ENCODE results near the gene CLEC2B. TPM values are rescaled to one million over a fixed set of nuclear protein-coding genes. Genes with fewer than 3 reads are reported as not detected.

Gene CLEC2B
- 0.08 and 1.6 TPM in 2 replicates for total RNA-seq

DNA sequence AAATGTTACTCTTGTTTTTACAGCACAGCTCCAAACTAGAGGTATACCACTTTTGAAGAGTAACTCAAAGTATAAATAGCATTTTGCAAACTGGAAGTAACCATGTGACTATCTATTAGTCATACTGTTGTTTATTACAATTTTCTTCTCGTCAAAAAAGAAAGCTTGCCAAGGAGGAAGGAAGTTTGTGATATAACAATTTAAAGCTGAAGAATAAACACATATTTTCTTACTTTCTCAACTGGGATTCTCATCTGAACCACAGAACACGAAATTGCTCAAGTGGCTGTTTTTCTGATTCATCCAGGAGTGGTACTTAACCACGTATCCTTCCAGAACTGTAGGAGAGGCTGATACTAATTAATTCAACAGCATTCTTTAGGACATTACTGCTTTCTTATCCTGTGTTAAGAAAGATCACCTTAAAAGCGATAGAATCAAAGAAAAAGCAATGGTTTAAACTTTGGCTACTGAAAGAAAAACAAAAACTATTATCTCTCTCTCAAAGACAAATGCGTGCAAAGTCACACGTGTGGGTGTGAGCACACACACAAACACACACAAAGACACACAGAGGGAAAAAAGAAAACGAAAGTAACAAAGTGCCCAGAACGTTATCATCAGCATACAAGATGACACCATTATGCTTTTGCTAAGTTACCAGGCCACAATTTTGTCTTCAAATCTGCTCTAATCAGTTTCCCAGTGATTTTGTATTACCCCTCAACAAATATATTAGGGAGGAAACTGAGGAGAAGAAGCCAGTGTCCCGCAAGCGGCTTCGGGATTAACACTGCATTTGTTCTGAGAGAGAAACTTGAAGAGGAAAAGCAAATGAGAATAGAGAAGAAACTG is at the start of gene CLEC2B:
CLEC2B (minus strand) TSS at position 48 of the 855 bp plus-strand sequence.

DNA sequence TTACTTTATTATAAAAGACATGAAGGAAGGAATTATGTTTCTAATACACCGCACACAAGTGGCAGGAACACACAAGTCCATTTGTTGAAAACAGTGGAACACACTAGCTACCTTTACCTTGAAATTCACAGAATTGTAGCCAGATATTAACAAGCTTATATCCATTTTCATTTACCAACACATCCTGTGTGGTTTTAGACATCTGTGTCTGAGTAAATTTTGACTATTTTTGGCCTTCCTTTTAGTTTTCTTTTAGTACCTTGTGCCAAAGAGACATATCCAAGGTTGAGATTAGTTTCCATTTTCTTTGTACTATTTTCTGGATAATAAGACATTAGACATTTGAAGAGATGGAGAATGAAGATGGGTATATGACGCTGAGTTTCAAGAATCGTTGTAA is 12.1 kb upstream of the CLEC2B start, which contains the start of gene KLRF2:
KLRF2 (plus strand) TSS at position 244 of the 400 bp plus-strand sequence; CDS start at position 351, 107 bp downstream.

DNA sequence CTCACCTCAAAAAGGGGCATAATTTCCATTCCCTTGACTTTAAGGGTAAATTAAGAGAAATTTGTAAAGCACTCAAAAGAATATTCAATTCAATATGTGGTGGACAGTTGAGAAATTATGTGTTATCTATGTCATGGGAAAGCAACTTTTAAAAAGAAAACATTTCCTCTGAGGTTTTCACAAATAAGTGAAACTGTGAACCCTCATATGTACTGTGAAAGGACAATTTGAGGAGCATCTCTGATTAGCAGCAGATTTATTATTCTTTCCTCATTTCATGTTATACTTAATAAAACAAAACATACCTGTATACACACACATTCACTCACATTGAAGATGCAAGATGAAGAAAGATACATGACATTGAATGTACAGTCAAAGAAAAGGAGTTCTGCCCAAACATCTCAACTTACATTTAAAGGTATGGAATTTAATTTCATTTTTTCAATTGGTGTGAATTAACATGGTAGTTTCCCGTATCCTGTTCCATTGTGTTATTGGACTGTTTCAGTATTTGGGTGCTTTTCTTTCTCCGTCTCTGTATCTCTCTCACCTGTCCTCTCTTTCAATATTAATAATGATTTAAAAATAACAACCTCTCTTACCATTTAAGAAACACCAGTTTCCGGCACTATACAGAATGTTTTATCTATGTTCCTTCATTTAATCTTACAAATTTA is 41.8 kb downstream of the CLEC2B start, which contains the start of gene KLRF1:
KLRF1 (plus strand) TSS at position 273 of the 680 bp plus-strand sequence; CDS start at position 337, 64 bp downstream.

Other genes starting within 250 kb of the CLEC2B start
- 0.19 and 2.4 TPM in 2 replicates for gene CLEC2D, start 199.6 kb downstream of the CLEC2B start, total RNA-seq
- gene CLECL1, start 136.3 kb downstream of the CLEC2B start, total RNA-seq = not detected in 2 replicates
- gene CD69, start 108.5 kb downstream of the CLEC2B start, total RNA-seq = not detected in 2 replicates
- 2.0 TPM in 1 of 2 replicates, not detected in the other for gene KLRF1, start 41.9 kb downstream of the CLEC2B start, total RNA-seq
- not detected in 2 replicates for gene KLRF2, start 12.1 kb upstream of the CLEC2B start, total RNA-seq
- gene CLEC2A, start 63.0 kb upstream of the CLEC2B start, total RNA-seq = not detected in 2 replicates
- gene CLEC12A, start 102.1 kb upstream of the CLEC2B start, total RNA-seq = not detected in 2 replicates
- gene CLEC1B, start 129.8 kb upstream of the CLEC2B start, total RNA-seq = not detected in 2 replicates
- not detected in 2 replicates for gene CLEC12B, start 141.3 kb upstream of the CLEC2B start, total RNA-seq
- gene CLEC9A, start 161.3 kb upstream of the CLEC2B start, total RNA-seq = not detected in 2 replicates
- not detected in 2 replicates for gene CLEC1A, start 229.6 kb upstream of the CLEC2B start, total RNA-seq

Data from hair follicular keratinocyte (primary cell).